ENCODE results near the gene PPP4R3A.

Gene PPP4R3A

DNA sequence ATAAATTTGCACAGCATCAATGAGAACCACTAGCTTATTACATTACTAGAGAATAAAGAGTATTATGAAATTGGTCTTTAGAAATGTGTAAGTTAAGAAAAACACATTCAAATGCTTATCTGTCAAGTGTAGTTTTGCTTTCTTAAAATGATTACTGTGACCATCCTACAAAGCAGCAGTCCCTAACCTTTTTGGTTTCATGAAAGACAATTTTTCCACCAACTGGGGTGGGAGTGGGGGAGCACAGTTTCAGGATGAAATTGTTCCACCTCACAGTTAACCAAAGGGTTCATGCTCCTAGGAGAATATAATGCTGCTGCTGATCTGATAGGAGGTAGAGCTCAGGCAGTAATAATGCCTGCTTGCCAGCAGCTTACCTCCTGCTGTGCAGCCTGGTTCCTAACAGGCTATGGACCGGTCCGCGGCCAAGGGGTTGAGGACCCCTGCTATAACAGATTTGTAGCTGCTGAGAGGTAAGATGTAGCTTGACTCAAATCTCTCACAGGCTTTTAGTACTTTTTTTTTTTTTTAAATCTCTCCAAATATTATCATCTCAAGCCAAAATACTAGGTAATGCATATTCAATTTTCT, 45.4 kb downstream of the PPP4R3A start:
- POLR2A ChIA-PET: no interaction called here

DNA sequence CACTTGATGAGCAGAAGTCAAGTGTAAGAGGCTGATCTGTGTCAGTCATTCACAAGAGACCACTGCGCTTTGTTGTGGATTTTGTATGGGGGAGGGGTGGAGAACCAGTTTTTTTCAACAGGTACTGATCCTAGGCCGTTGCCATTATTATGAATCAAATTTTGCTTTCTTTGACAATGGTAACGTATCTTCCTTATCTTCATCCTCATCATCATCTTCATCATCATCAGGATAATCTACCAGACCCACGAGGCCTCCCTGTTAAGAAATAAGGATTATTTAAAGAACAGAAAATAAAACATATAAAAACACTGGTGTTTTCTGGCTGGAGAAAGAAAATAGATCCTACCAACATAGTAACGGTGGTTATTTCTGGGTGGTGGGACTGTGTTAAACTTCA, 51.5 kb downstream of the PPP4R3A start:
- POLR2A ChIA-PET: no interaction called here

More for the DNA sequence above, 45.4 kb downstream of the PPP4R3A start:
- CTCF ChIA-PET: no interaction called here
- DNase-seq (ENCODE audit: extremely low spot score): no peak
- no peak for TF ChIP-seq FOXM1 (IDR thresholded peaks at IDR 0.05; ENCODE audit: borderline replicate concordance)
- no peak for TF ChIP-seq CTBP1 (IDR thresholded peaks at IDR 0.05; ENCODE audit: borderline replicate concordance)
- TF ChIP-seq, protein P1, sequence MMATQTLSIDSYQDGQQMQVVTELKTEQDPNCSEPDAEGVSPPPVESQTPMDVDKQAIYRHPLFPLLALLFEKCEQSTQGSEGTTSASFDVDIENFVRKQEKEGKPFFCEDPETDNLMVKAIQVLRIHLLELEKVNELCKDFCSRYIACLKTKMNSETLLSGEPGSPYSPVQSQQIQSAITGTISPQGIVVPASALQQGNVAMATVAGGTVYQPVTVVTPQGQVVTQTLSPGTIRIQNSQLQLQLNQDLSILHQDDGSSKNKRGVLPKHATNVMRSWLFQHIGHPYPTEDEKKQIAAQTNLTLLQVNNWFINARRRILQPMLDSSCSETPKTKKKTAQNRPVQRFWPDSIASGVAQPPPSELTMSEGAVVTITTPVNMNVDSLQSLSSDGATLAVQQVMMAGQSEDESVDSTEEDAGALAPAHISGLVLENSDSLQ (IDR thresholded peaks at IDR 0.05): no peak
- TF ChIP-seq SUZ12 (IDR thresholded peaks at IDR 0.05): no peak
- TF ChIP-seq L3MBTL2 (conservative IDR thresholded peaks at IDR 0.05): no peak
- TF ChIP-seq FOXK2 (IDR thresholded peaks at IDR 0.05): no peak
- TF ChIP-seq ZNF384 (IDR thresholded peaks at IDR 0.05): no peak
- TF ChIP-seq LEF1 (IDR thresholded peaks at IDR 0.05; ENCODE audit: borderline replicate concordance): no peak
- no peak for TF ChIP-seq SP1 (IDR thresholded peaks at IDR 0.05)
- TF ChIP-seq ELF4 (IDR thresholded peaks at IDR 0.05): no peak
- TF ChIP-seq ARNT (IDR thresholded peaks at IDR 0.05): no peak
- TF ChIP-seq TARDBP (IDR thresholded peaks at IDR 0.05): no peak
- no peak for TF ChIP-seq BHLHE40 (IDR thresholded peaks at IDR 0.05; ENCODE audit: borderline replicate concordance)
- no peak for TF ChIP-seq NFRKB (IDR thresholded peaks at IDR 0.05)
- TF ChIP-seq HDGF (IDR thresholded peaks at IDR 0.05; ENCODE audit: borderline replicate concordance): no peak
- no peak for TF ChIP-seq FOXA1 (IDR thresholded peaks at IDR 0.05)

DNA sequence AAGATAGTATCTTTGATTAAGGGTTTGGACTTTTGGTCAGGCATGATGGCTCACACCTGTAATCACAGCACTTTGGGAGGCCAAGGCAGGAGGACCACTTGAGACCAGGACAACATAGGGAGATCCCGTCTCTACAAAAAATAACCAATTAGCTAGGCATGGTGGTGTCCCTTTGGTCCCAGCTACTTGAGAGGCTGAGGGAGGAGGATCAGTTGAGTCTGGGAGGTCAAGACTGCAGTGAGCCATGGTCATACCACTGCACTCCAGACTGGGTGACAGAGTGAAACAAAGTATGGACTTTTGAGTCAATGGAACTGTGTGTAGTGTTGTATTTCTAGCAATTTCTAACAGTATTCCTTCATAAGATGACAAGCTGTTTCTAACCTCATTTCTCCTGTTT, 53.8 kb downstream of the PPP4R3A start:
- ChIA-PET POLR2A (no interaction called here), CTCF (no interaction called here)
- no peak for DNase-seq (ENCODE audit: extremely low spot score)
- no peak for TF ChIP-seq HDGF (IDR thresholded peaks at IDR 0.05; ENCODE audit: borderline replicate concordance)
- TF ChIP-seq SP1 (IDR thresholded peaks at IDR 0.05): no peak
- no peak for TF ChIP-seq ELF4 (IDR thresholded peaks at IDR 0.05)
- no peak for TF ChIP-seq BHLHE40 (IDR thresholded peaks at IDR 0.05; ENCODE audit: borderline replicate concordance)
- no peak for TF ChIP-seq FOXM1 (IDR thresholded peaks at IDR 0.05; ENCODE audit: borderline replicate concordance)
- no peak for TF ChIP-seq SUZ12 (IDR thresholded peaks at IDR 0.05)
- no peak for TF ChIP-seq FOXK2 (IDR thresholded peaks at IDR 0.05)
- TF ChIP-seq TARDBP (IDR thresholded peaks at IDR 0.05): no peak
- no peak for TF ChIP-seq L3MBTL2 (conservative IDR thresholded peaks at IDR 0.05)
- TF ChIP-seq ZNF384 (IDR thresholded peaks at IDR 0.05): no peak
- TF ChIP-seq ARNT (IDR thresholded peaks at IDR 0.05): no peak
- no peak for TF ChIP-seq CTBP1 (IDR thresholded peaks at IDR 0.05; ENCODE audit: borderline replicate concordance)
- no peak for TF ChIP-seq FOXA1 (IDR thresholded peaks at IDR 0.05)
- TF ChIP-seq NFRKB (IDR thresholded peaks at IDR 0.05): no peak
- TF ChIP-seq, protein P1 (IDR thresholded peaks at IDR 0.05): no peak

More for the DNA sequence above, 51.5 kb downstream of the PPP4R3A start:
- DNase-seq (ENCODE audit: extremely low spot score): no peak
- CTCF ChIA-PET: no interaction called here
- TF ChIP-seq LEF1 (IDR thresholded peaks at IDR 0.05; ENCODE audit: borderline replicate concordance) (no peak), SP1 (IDR thresholded peaks at IDR 0.05) (no peak), FOXK2 (IDR thresholded peaks at IDR 0.05) (no peak), FOXA1 (IDR thresholded peaks at IDR 0.05) (no peak), ZNF384 (IDR thresholded peaks at IDR 0.05) (no peak), NFRKB (IDR thresholded peaks at IDR 0.05) (no peak), ARNT (IDR thresholded peaks at IDR 0.05) (no peak), CTBP1 (IDR thresholded peaks at IDR 0.05; ENCODE audit: borderline replicate concordance) (no peak), FOXM1 (IDR thresholded peaks at IDR 0.05; ENCODE audit: borderline replicate concordance) (no peak), L3MBTL2 (conservative IDR thresholded peaks at IDR 0.05) (no peak)
- TF ChIP-seq, protein P1 (IDR thresholded peaks at IDR 0.05): no peak

DNA sequence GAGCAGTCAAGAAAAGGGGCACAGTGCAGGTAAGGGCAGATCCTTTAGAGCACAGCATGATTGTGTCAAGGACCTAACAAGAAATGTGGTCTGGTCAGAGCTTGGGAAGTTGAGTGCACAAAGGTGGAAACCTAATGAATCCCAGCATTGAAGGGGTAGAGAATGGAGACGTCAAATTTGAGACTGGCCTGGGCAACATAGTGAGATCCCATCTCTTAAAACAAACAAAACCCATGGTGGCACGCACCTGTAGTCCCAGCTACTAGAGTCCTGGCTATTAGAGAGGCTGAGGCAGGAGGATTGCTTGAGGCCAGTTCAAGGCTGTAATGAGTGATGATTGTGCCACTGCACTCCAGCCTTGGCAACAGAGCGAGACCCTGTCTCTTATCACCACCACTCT, 55.5 kb downstream of the PPP4R3A start:
- ChIA-PET CTCF (no interaction called here), POLR2A (no interaction called here)
- TF ChIP-seq SUZ12 (IDR thresholded peaks at IDR 0.05): no peak
- TF ChIP-seq ARNT (IDR thresholded peaks at IDR 0.05): no peak
- no peak for TF ChIP-seq NFRKB (IDR thresholded peaks at IDR 0.05)
- TF ChIP-seq, protein P1 (IDR thresholded peaks at IDR 0.05): no peak
- TF ChIP-seq ZNF384 (IDR thresholded peaks at IDR 0.05): no peak
- no peak for TF ChIP-seq TARDBP (IDR thresholded peaks at IDR 0.05)
- TF ChIP-seq CTBP1 (IDR thresholded peaks at IDR 0.05; ENCODE audit: borderline replicate concordance): no peak
- TF ChIP-seq FOXK2 (IDR thresholded peaks at IDR 0.05): no peak
- TF ChIP-seq SP1 (IDR thresholded peaks at IDR 0.05): no peak
- TF ChIP-seq BHLHE40 (IDR thresholded peaks at IDR 0.05; ENCODE audit: borderline replicate concordance): no peak
- no peak for TF ChIP-seq LEF1 (IDR thresholded peaks at IDR 0.05; ENCODE audit: borderline replicate concordance)
- TF ChIP-seq HDGF (IDR thresholded peaks at IDR 0.05; ENCODE audit: borderline replicate concordance): no peak
- no peak for TF ChIP-seq ELF4 (IDR thresholded peaks at IDR 0.05)
- no peak for TF ChIP-seq L3MBTL2 (conservative IDR thresholded peaks at IDR 0.05)
- no peak for TF ChIP-seq FOXA1 (IDR thresholded peaks at IDR 0.05)
- no peak for TF ChIP-seq FOXM1 (IDR thresholded peaks at IDR 0.05; ENCODE audit: borderline replicate concordance)
- no peak for DNase-seq (ENCODE audit: extremely low spot score)

DNA sequence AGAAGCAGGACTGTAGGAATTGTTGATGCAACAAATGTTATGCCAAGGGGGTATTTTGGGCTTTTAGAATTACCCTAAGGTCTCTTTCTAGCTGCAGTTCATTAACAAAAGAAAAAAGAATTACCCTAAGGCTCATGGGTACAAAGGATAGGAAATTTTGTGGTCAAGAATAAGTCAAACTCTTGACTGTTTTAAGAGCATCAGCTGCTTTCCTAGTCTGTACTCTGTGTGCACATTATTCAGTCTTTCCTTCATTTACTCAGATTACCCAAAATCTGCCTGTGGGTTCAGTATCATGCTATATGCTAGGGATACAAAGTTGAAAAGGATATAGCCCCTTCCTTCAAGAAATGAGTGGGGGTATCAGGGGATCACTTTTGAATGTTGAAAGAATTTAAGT, 56.0 kb downstream of the PPP4R3A start:
- ChIA-PET POLR2A (no interaction called here), CTCF (no interaction called here)
- no peak for TF ChIP-seq HDGF (IDR thresholded peaks at IDR 0.05; ENCODE audit: borderline replicate concordance)
- no peak for TF ChIP-seq ELF4 (IDR thresholded peaks at IDR 0.05)
- no peak for TF ChIP-seq CTBP1 (IDR thresholded peaks at IDR 0.05; ENCODE audit: borderline replicate concordance)
- no peak for TF ChIP-seq SUZ12 (IDR thresholded peaks at IDR 0.05)
- TF ChIP-seq L3MBTL2 (conservative IDR thresholded peaks at IDR 0.05): no peak
- no peak for TF ChIP-seq FOXK2 (IDR thresholded peaks at IDR 0.05)
- no peak for TF ChIP-seq NFRKB (IDR thresholded peaks at IDR 0.05)
- TF ChIP-seq, protein P1 (IDR thresholded peaks at IDR 0.05): no peak
- no peak for TF ChIP-seq ARNT (IDR thresholded peaks at IDR 0.05)
- TF ChIP-seq LEF1 (IDR thresholded peaks at IDR 0.05; ENCODE audit: borderline replicate concordance): no peak
- TF ChIP-seq TARDBP (IDR thresholded peaks at IDR 0.05): no peak
- no peak for TF ChIP-seq ZNF384 (IDR thresholded peaks at IDR 0.05)
- no peak for DNase-seq (ENCODE audit: extremely low spot score)
